ENCODE measurements around the gene DOCK6.

The DOCK6 gene

DNA sequence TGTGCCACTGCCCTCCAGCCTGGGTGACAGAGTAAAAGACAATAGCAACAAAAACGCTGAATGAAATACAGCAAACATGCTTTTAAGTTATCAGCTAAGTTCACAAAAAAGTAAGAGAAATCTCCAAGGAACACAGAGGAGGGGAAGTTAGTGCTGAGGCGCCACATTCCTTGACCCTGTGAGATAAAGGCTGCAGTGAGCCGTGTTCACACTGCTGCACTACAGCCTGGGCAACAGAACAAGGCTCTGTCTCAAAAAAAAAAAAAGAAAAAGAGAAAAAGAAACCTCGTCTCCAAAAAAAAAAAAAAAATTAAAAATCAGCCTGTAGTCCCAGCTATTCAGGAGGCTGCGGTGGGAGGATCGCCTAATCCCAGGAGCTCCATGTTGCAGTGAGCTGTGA is 16.3 kb upstream of the DOCK6 start:
- DNase-seq (ENCODE audit: low read depth), result no peak

- DNase-seq (ENCODE audit: low read depth), result no peak
These were observed 12.3 kb upstream of the DOCK6 start for GRCh38 chr19:11274533-11275086.

GRCh38 chr19:11273989-11274388 is 11.7 kb upstream of the DOCK6 start:
- no peak for DNase-seq (ENCODE audit: low read depth)

DNA sequence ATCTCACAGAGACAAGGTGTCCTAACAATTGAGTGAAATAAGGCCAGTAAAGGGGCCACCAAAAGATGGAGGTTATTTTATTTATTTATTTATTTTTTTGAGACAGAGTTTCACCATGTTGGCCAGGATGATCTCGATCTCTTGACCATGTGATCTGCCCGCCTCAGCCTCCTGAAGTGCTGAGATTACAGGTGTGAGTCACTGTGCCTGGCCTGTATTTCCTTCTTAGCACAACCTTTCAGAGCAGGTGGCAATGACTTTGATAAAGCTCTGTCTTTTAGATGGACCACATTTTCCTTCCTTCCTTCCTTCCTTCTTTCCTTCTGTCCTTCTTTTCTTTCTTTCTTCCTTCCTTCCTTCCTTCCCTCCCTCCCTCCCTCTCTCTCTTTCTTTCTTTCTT is 11.0 kb upstream of the DOCK6 start:
- DNase-seq (ENCODE audit: low read depth), result no peak

DNA sequence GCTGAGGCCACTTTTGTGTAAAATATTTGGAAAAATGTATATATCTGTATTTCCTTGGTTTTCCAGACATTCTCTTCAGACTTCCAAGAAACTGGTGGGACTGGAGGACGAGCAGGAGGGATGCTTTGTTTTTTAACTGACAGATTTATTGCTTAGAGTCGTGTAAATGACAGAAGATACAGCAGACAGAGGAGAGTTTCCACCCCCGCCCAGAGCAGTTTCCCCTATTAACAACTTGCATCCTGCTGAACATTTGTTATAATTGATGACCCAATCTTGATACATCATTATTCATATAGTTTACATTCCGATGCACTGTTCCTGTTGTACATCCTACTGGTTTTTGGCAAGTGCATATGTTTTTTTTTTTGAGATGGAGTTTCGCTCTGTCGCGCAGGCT is 7.1 kb upstream of the DOCK6 start:
- no peak for DNase-seq (ENCODE audit: low read depth)

DNA sequence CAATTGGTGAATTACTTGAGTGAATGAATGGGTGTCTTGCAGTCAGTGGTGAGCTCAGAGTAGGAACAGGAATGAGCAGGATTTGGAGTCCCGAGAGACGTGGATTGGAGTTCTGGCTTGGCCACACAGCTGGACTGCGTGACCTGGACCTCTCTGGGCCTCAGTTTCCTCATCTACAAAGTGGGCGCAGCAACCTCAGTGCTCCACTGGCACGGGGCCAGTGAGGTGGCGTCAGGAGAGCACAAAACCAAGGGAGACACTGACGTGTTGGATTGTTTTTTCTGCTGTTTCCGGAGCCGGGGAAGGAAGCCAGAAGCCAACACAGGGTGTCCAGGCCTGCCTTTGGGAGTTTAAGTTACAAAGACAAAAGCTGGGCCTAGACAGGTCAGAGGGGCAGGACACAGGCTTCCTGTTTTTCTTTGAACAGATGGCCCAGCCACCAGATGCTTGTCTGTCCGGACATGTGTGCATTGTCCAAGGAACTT is 6.5 kb upstream of the DOCK6 start:
- DNase-seq (ENCODE audit: low read depth), result no peak

GRCh38 chr19:11267316-11268085 is 5.2 kb upstream of the DOCK6 start:
- DNase-seq (ENCODE audit: low read depth), result no peak

DNA sequence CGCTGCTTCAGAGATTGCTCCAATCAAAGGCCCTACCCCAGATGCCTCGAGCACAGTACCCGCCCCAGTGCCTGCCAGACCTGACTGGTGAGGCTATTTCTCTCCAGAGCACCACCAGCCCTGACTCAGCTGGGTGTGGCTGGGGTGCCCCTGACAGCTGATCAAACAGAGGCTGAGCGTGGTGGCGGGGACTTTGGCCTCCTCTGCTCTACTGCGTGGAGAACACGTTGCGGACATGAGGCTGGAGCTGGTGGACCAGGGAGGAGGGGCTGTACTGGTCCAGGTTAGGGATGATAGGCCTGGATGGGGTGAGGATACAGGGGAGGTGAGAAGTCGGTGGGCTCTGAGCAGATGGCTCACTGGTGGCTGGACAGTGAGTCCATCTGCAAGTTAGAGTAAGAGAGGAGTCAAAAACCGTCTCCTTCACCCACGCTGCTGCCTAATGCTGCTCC is 3.5 kb upstream of the DOCK6 start:
- DNase-seq (ENCODE audit: low read depth), result no peak

DNA sequence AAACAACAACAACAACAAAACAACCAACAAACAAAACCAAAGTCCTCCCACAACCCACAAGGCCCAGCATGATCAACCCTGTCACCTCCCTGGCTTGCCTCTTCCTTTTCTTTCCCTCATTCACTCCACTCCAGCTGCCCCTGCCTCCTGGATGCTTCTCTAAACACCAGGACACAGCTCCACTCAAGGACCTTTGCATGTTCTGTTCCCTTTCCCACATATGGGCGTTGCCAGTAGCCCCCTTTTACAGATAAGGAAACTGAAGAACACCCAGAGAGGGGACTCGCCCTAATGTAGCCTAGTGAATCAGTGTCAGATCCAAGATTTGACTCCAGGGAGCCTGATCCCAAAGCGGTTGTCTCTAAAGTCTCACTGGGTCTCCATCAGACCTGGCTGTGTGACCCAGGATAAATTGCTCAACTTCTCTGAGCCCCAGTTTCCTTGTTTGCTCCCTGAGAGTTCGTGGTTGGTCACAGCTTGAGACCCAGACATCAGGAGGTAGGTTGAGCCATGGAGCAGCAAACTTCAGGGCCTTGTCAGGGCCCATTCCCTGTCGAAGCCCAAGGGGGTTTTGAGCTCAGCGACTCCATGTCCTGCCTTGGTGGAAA is 3.0 kb upstream of the DOCK6 start:
- no peak for DNase-seq (ENCODE audit: low read depth)

- DNase-seq (ENCODE audit: low read depth), result no peak
These were observed 2.3 kb upstream of the DOCK6 start for GRCh38 chr19:11264452-11265176.

DNA sequence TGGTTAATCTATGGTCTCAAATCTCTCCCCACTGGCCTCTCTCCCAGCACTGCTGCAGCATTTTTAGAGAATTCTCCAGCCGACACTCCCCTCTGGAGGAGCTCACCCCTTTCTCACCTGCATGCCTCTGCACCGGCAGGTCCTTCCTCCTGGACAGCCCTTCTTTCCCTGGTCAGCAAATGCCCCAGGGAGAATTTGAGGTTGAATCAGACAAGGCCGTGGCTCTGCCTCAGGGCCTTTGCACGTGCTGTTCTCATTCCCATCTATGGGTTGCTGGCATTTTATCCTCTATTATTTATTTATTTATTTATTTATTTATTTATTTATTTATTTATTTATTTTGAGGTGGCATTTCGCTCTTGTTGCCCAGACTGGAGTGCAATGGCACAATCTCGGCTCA is 1.4 kb upstream of the DOCK6 start:
- DNase-seq (ENCODE audit: low read depth), result no peak

DNA sequence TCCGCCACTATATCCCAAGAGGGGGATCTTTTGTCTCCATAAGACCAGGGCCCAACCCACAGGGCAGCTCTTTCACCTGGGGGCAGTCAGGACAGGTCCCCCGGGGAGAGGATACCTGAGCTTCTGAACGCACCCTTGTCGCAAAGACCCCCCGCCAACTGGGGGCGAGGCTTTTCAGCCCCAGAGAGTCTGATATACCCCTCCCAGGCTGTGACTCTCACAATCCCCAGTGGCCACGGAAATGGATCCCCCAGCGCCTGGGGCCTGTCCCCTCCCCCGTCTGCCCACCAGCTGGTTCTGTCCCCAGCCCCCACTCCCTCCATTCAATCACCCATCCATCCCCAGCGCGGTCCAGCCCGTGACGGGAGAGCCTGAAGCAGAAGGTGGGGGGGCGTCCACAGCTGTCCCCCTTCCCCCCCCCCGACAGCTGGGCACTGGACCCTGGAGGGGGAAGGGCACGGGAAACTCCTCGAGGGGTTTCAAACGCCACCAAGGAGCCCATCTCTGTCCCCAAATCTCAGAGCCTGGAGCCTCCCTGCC is 823 bp downstream of the DOCK6 start:
- DNase-seq (ENCODE audit: low read depth), result no peak

GRCh38 chr19:11260996-11261395 is 1.3 kb downstream of the DOCK6 start:
- DNase-seq (ENCODE audit: low read depth), result no peak

DNA sequence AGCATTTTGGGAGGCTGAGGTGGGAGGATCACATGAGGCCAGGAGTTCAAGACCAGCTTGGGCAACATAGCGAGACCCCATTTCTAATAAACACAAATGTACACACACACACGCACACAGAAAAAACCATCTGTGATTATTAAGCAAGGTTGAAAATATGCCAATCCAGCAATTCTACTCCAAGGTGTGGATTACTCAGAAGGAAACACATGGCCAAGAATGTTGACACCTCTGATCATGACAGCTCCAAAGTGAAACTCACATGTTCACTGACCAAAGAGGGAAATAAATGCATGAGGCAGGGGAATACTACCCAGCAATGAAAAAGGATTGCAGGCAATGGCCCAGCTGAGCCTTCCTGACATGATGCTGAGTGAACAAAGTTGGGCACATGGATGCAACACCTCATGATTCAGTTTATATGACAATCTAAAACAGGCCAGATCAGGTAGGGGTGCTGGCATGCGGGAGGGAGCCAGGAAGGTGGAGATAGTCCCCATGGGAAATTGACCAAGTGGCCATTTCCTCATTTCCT is 4.4 kb downstream of the DOCK6 start:
- no peak for DNase-seq (ENCODE audit: low read depth)

DNA sequence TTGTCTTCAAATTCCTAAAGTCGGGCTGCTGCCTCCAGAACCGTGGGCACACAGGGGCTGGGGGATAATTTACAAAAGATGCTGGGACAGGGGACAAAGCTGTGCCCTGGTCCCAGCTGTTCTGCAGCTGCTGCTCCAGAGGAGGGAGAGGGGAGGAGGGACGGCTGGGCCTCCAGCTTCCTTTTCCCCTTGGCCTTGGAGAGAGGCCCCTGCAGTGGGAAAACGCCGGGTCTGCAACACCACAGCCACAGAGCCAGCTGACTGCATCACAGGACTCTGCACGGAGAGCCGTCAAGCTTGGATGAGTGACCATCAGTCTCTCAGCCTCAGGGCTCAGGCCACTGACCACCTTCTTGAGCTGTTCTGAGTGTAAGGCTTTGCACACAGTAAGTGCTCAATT is 6.1 kb downstream of the DOCK6 start:
- DNase-seq (ENCODE audit: low read depth), result no peak

DNA sequence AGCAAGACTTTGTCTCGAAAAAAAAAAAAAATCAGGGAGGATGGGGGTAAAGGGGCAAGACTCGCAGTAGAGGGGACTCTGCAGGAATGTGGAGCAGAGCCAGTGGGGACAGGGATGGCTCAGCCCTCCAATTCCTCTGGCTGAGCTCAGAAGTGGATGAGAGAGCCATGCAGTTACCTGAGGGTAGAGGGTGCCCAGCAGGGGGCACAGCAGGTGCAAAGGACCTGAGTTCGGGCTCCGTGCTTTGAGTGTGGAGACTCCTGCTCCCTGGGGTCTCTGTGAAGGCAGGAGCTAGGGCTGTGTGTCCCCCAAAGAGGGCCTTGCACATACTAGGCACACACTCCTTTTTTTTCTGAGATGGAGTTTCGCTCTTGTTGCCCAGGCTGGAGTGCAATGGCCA is 7.7 kb downstream of the DOCK6 start:
- DNase-seq (ENCODE audit: low read depth), result no peak

DNA sequence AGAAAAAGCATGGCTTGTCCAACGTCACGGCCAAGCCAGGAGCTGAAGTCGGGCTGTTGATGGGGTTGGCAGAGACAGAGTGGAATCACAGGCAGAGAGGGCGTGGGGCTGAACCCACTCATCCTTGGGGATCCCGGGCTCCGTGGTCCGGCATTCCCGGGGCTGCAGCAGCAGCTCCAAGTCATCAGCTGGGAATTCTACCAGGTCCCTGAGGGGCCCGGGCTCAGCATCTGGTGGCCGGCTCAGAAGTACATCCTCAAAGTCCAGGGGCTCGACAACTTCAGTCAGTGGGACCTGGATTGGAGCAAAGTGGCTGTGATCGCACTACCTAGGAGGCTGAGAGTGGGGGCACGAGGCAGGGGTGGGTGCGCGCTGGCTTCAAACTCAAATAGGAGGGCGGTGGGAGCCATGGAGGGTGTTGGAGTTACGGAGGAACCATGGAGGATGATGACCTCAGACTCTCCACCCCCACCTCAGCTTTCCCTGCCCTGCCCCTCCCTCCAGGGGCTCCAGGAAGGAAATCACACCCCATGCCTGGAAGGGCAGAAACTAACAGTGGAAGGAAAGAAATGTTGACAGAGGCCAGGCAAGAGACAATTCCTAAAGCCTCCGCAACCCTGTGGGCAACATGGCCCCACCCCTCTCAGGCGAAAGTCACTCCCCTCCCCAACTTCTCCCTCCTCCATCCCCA is 9.5 kb downstream of the DOCK6 start:
- no peak for DNase-seq (ENCODE audit: low read depth)

DNA sequence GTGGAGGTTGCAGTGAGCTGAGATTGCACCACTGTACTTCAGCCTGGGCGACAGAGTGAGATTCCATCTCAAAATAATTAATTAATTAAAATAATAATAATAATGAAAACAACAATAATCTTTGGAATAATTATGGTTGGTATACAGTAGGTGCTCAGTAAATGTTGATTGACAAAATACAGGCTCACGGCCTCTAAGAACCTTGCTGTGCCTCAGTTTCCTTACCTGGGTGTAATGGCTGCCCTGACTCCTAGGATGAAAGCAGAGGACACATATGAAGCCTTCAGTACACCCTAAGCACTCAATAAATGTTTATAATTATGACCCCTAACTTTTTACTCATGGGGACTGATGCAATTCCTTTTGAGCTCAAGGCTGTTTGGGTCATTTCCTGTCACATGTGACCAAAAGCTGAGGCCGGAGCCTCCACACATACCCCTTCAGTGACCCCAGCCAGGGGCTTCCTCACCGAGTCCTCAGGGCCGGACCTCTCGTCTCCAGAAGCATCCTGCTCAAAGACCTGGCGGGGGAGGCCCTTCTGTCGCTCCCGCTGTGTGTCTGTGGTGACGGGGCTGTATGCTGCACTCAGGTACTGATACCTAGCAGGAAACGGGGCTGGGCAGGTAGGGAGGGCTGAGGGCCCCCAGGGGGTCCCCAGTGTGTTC is 10.5 kb downstream of the DOCK6 start:
- DNase-seq (ENCODE audit: low read depth), result no peak

DNA sequence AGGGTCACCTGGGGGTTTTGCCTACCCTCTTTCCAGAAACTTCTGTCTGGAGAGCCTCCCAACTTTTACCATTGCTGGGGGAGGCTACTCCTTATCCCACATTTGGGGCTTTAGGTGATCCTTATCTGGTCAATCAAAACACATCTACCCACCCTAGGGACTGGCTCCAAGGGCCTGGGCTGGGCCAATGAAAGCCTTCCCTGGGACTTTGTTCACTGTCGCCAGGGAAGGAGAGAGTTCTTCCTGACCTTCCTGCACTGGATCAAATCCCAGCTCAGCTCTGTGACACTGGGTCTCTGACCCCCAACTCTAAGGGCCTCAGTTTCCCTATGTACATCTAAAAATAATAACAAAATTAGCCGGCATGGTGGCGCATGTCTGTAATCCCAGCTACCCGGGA is 11.1 kb downstream of the DOCK6 start:
- no peak for DNase-seq (ENCODE audit: low read depth)

DNA sequence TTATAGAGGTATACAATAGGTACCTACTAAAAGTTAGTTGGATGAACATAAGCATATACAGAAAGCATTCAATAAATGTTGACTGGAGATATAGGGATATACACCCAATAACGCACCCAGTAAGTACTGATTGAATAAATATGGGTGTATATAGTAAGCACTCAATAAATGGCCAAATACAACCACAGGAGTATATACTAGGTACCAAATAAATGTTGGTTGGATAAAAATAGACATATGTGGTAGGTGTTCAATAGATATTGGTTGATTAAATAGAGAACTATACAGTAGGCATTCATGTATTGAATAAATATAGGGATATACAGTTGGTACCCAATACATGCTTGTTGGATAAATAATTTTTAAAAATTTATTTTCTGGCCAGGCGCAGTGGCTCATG is 13.5 kb downstream of the DOCK6 start:
- no peak for DNase-seq (ENCODE audit: low read depth)

- DNase-seq (ENCODE audit: low read depth), result no peak
These were observed 14.4 kb downstream of the DOCK6 start for GRCh38 chr19:11247934-11248333.
